ENCODE data around the gene ASIC3.
"Not testable (repeated sequence)": the region's sequence is repeated elsewhere in the genome, so short reads cannot be mapped to it uniquely, and the experiment has no call there.

ASIC3 gene

GRCh38 chr7:151014950-151015349, 33.4 kb upstream of the ASIC3 start:
- no peak for DNase-seq

DNA sequence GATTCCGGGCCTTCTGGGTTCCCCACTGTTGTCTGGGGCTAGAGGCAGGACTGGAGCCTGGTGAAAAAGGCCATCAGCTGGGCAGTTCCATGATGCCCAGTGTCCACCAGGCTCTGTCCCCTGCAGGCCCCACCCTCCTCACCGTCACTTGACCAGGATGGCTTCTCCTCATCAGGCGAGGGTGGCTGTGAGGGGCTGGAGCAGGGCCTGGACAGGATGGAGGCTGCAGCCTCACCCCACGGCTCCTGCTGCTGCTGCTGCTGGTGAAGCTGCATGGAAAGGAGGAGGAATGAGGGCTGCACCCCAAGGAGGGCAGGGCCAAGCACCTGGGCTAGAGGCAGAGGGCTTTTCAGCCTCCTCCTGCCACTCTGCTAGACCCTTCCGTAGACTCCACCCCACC, 32.4 kb upstream of the ASIC3 start:
- DNase-seq, result no peak

DNA sequence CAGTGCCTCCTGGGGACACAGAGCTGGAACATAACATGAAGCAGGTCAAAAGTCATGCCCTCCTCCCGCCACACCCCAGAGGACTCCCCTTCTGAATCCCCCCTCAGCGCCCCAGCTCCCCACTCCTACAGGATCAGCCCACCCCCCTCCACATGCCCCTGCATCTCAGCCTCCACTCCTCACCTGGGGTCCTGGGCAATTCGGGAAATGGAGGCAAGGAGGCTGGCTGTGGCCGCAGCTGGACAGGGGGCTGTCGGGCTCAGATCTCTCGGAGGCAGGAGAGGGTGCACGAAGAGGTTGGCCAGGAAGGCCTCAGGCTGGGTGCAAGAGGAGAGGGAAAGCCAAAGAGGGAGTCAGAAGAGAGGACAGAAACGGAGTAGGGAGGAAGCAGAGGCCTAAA, 31.8 kb upstream of the ASIC3 start:
- DNase-seq, result no peak

GRCh38 chr7:151016942-151017341, 31.4 kb upstream of the ASIC3 start:
- no peak for DNase-seq

DNA sequence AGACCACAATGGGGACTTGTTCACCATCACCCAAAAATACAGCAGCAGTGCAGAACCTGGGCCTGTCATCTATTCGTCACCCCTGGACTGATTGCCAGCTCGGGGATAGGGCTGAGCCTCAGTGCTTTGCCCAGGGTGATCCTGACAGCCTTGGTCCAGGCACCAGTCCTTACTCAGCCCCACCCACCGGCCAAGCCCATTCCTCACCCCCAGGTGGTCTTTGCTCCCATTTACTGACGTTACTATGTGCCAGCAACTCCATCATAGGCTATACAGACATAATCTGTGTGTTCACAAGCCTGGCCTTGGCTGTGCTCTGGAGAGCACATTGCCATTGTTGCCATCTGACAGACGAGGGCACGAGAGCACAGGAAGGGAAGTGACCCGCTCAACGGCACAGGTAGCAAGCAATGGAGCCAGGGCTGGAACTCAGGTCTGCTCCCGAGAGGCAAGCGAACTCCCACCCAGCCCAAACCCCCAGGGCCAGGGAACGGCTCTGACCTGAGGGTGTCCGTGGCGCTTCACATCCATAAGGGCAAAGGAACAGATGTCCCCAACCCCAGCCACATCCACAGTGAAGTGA, 30.9 kb upstream of the ASIC3 start:
- no peak for DNase-seq

DNA sequence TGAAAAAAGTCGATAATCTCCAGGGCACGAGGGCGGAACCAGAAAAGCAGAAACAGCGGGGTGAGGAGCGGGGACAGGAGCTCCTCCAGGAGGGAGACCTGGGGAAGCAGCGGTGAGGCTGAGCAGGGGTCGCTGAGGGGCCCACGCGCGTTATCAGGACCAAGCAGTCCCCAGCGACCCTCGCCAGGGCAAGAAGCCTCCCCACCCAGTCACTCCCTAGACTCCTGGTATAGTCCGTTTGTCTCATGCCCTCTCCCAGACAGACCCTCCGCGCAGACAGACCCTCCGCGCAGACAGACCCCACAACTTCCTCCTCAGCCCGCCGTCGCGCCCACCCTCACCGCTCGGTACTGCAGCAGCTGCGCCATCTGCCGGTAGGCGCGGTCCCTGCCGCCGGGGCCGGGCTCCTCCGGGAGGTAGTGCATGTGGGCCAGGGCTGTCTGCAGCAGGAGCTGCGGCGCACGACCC, 30.3 kb upstream of the ASIC3 start:
- no peak for DNase-seq

DNA sequence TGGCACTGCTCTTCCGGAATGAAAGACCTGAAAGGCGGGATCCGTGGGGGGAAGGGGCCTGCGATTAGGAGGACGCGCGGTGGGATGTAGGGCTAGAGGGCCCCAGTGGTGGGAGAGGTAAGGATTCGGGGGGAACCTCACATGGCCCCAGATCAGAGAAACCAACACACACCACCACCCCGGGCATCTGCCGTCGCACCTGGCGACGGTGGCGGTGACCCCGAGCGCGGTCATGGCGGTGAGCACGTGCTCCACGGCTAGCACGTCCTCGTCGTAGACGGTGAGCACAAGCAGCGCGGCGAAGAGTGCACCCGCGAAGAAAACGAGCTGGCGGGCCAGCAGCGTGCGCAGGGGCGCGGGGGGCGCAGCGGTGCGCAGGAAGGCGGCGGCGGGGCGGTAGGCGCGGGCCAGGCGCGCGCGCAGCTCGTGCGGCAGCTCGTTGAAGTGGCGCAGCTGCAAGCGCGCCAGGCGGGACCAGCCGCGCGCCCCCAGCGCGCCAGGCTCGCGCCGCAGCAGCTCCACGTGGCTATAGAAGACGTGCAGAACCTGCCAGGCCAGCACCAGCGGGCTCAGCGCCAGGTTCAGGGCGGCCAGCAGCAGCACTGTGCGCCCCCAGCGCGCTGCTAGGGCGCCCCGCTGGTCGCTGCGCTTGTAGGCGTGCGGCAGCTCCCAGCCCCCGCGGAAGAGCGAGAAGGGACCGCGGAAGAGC, 29.8 kb upstream of the ASIC3 start:
- no peak for DNase-seq

- no peak for DNase-seq
These were observed 29.2 kb upstream of the ASIC3 start for GRCh38 chr7:151019130-151019447.

DNA sequence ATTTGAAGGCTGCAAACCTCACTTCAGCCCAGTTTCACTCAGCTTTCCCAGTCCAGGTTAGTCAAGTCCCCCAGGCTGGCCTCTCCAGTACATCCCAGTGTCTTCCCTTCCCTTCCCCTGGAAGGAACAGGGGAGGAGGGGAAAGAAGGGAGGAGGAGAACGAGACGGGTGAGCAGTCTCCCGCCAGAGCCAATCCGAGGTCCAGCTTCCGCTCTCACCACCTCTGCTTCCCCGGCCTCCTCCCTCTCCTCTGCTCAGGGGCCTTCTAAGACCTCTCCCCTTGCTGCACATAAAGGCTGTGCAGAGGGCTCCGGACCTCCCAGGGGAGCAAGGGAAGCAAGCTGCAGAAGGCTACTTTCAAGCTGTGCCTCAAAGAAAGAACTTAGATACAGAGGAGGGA, 28.1 kb upstream of the ASIC3 start:
- no peak for DNase-seq

GRCh38 chr7:151023232-151023631, 25.1 kb upstream of the ASIC3 start:
- DNase-seq, result no peak

DNA sequence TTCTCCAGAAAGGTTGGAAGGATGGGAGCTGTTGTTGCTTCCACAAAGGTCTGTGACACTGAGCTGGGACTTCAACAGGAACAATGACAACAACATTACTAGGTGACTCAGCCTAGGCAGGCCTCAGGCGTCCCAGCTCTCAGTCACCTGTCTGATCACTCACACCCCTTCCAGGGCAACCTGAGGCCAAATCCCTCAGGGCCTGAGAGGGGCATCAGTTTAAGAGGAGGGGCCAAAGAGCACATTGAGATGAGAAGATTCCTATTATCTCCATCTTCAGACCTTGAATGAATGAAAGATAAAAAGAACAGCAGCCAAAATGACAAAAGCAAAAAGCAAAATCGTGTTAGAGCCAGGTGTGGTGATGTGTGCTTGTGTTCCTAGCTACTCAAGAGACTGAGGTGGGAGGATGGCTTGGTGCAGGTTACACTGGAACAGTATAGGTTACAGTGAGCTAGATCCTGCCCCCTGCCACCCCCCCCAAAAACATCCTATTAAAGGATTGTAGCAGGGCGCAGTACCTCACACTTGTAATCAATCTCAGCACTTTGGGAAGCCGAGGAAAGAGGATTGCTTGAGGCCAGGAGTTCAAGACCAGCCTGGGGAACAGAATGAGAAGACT, 23.8 kb upstream of the ASIC3 start, which contains the start of gene ATG9B:
Gene ATG9B (minus strand): TSS at position 60 of the 622 bp plus-strand sequence. CDS start 71 bp downstream, outside the sequence.
- DNase-seq, result no peak

DNA sequence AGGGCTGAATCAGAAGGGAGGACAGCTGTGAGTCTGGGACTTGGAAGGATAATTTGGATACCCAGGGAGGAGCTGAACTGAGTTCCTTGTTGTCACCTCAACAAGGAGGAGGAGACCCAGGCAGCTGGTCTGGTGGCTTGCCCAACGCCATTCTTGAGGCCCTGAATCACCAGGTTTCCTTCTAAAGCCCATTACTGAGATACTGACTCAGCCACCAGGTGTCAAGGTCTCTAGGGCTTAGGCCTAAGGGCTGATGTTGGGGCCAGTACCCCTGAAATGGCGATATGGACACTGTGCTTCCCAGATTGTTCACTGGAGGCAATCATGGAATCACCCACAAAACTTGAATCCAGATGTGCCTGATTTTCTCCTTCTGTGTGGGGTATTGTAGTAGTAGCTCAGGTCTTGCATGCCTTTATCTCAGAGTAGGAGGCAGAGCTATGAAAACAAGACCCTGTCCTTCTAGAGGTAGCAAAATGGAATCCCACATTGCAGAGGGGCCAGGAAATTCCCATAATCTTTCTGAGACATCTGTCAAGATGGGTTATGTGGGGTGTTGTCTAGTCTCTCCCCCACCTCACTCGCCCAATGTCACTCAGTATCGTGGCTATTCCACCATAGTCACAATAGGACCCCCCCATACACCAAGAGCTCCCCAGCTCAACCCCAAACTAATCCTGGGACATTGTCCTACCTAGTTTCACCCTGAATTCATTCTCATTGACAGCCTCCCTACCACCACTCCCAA, 22.2 kb upstream of the ASIC3 start:
- no peak for DNase-seq

- DNase-seq, result not testable (repeated sequence)
These were observed 21.3 kb upstream of the ASIC3 start for GRCh38 chr7:151026771-151027727.

DNA sequence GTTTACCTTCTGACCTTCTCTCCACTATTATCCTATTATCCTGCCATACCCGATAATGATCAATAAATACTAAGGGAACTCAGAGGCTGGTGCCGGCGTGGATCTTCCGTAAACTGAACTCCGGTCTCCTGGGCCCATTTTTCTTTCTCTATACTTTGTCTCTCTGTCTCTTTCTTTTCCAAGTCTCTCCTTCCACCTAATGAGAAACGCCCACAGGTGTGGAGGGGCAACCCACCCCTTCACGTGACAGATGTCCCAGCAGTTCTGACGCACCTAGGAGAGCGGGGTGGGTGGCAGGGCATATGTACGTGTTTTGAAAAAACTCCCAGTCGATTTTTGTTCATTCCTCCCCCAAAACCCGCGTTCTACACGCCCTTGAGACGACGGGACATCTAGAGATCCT, 20.6 kb upstream of the ASIC3 start:
- not testable (repeated sequence) for DNase-seq

- peak; percentile 95 for DNase-seq
These were observed 20.0 kb upstream of the ASIC3 start, which contains the start of gene ABCB8 for GRCh38 chr7:151028131-151028947. Gene ABCB8 (plus strand): TSS chr7:151028450. CDS start chr7:151028516, 66 bp downstream.

- no peak for DNase-seq
These were observed 19.3 kb upstream of the ASIC3 start for GRCh38 chr7:151028948-151029501.

DNA sequence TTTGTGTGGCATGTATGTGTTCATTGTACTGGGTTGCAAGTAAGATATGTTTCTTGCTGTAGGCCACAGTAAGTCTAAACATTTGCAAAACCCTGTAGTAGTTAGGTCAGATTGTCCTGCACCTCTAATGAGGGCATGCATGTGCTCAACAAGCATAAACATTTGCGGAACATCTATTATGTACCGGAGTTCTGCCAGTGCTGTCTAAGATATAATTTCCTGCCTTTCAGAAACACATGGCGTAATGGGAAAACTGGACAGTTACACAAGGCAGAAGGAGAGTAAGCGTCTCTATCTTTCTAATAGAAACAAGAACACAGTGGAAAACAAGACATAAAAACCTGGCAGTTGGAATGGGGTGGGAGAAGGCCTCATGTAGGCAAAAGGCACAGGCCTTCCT, 17.3 kb upstream of the ASIC3 start:
- DNase-seq, result no peak

DNA sequence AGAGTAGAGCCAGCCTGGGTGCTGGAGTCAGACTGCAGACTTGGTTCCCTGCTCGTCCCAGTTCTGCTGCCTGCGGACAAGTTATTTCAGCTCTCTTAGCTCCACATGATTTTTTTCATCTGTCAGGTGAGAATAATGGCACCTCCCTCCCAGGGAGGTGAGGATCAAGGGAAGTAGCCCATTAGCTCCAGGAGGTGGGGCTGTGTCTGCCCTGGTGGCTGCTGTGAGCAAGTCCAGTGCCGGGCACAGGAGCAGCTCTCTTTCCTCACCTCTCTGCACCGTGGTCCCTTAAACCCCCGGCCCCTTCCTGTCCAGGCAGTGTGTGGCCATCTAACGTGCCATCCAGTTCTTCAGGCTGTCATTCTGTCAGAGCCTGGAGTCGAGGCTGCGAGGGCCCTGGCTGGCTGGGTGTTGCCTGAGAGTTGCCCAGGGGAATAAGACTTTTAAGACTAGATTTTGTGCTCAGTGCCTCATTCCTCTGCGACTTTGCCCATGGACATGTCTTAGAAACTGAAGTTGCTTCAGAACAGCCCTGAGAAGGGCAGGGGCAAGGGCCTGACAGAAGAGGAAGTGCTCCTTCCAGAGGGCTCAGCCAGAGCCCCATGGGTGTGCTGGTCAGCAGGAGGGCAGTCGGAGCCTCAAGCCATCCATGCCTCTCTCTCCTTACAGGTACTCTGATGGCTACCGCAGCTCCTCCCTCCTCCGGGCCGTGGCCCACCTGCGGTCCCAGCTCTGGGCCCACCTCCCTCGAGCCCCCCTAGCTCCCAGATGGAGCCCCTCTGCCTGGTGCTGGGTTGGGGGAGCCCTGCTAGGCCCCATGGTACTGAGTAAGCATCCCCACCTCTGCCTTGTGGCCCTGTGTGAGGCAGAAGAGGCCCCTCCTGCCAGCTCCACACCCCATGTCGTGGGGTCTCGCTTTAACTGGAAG, 15.1 kb upstream of the ASIC3 start:
- DNase-seq, result no peak

- DNase-seq, result no peak
These were observed 14.5 kb upstream of the ASIC3 start for GRCh38 chr7:151033864-151034249.

All from T1000 (cell line).